Gastrocnemius medialis (tissue), 4 donors: ENCODE measurements around the gene ARHGAP10.

Experiments used
- POLR2A ChIP-seq, 2 donors: fragments of 450-650 bp; IDR thresholded peaks; one replicate each; pipeline ENCODE4 v1.6.1; 2017; ENCODE audit warnings: antibody characterized with exemption in 2 of 2, mild to moderate bottlenecking in 2 of 2, moderate library complexity in 2 of 2
- TF ChIP-seq, protein P1 (sequence below), 5 experiments: fragments of 450-650 bp in 3 of 5; fragments of 200-600 bp in 2 of 5; sonication (generic) in 2 of 5; IDR thresholded peaks in 4 of 5; conservative IDR thresholded peaks in 1 of 5; 1 replicate in 4 of 5; 2 replicates in 1 of 5; pipeline ENCODE4 v1.5.1; 2016 to 2019; ENCODE audit warnings: antibody characterized with exemption in 5 of 5, mild to moderate bottlenecking in 3 of 5, moderate library complexity in 3 of 5

DNA sequence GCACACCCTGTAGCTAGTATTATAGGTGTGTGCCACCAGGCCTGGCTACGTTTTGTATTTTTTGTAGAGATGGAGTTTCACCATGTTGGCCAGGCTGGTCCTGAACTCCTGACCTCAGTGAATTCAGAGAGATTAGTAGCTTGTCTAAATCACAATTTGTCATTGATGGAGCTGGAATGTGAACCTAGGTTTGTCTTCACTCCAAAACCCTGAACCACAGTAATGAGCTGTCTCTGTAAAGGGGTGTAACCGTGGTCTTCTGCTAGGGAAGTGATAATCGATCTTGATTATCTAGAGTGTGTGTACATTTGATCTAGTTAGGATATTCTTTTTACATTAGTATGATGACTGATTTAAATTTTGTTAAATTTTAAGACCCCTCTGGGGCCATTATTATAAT, 8.3 kb downstream of the ARHGAP10 start:
- no peak for TF ChIP-seq POLR2A (IDR thresholded peaks at IDR 0.05)
- TF ChIP-seq, protein P1, sequence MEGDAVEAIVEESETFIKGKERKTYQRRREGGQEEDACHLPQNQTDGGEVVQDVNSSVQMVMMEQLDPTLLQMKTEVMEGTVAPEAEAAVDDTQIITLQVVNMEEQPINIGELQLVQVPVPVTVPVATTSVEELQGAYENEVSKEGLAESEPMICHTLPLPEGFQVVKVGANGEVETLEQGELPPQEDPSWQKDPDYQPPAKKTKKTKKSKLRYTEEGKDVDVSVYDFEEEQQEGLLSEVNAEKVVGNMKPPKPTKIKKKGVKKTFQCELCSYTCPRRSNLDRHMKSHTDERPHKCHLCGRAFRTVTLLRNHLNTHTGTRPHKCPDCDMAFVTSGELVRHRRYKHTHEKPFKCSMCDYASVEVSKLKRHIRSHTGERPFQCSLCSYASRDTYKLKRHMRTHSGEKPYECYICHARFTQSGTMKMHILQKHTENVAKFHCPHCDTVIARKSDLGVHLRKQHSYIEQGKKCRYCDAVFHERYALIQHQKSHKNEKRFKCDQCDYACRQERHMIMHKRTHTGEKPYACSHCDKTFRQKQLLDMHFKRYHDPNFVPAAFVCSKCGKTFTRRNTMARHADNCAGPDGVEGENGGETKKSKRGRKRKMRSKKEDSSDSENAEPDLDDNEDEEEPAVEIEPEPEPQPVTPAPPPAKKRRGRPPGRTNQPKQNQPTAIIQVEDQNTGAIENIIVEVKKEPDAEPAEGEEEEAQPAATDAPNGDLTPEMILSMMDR (IDR thresholded peaks at IDR 0.05 in 4 of 5, conservative IDR thresholded peaks at IDR 0.05 in 1 of 5): no peak
